Stimulated activated CD4-positive, alpha-beta T cell treated with anti-CD3 and anti-CD28 coated beads, TNF-alpha, amount 100 ng/mL, for 1 hour (primary cell): ENCODE data around the gene RTL5.
"Not testable (repeated sequence)": the region's sequence is repeated elsewhere in the genome, so short reads cannot be mapped to it uniquely, and the experiment has no call there.

Experiments used
- DNase-seq, 3 donors: peaks; one replicate each; pipeline ENCODE4 v3.0.0-alpha.2; 2020; ENCODE audit warnings: low read depth in 3 of 3, low spot score in 1 of 3

RTL5 gene

DNA sequence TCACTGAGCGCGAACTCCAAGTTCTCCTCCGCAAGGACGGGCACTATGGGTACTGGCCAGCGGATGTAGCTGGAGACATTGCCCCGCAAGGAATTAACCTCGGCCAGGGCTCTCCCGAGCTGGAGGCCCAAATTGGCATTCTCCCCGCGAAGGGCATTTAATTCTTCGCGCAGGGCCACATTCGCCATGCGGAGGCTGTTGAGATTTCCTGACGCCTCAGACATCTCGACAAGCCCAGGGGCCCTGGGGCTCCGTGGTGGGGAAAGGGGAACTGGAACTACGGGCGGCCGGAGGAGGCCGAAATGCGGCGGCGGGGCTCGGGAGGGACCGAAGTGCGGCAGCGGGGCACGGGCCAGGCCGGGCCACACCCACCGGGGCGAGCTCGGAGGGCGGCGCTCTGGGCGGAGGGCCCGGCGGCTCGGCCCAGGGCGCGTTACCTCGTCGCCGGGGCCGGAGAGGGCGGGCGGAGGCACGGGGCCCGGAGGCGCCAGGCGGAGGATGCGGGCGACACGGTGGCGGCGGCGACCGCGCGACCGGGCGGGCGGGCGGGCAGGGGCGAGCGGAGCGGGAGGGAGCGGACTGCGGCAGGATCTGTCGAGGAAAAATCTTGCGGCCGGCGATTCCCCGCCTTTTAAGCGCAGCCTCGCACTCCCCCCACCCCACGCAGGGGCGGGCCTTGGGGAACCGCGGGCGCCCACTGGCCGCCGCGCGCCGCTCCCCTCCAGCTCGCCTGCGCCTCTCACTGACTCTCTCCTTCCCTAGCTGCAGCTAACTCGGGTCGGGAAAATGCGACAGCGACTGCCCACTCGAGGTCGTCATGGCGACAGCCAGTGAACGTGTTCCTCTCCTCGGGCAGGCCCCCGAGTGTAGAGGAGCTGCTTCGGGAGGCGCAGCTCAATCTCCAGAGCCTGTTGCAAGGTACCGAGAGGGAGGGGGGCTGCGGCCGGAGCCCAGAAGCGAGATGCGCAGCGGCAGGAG is at the start of gene RTL5:
Gene RTL5, minus strand, starts transcription at position 599 of the 978 bp plus-strand sequence.
- DNase-seq, result peak in 2 of 3 donors; percentile 11 to 20

DNA sequence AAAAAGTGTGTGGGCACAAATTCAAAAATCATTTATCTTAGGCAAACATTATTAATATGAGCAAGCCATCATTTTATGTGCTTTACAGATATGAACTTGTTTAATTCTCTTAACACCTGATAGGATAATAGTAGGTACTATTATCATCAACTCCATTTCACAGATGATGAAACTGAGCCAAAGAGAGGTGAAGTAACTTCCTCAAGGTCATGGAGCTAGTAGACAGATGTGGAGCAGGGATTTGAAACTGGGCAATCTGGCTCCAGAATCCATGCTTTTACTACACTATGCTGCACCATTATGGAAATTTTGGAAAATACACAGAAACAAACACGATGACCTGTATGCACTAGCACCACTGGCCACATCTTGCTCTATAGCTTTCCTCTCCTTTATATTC is 48.8 kb upstream of the RTL5 start:
- DNase-seq, result no peak

DNA sequence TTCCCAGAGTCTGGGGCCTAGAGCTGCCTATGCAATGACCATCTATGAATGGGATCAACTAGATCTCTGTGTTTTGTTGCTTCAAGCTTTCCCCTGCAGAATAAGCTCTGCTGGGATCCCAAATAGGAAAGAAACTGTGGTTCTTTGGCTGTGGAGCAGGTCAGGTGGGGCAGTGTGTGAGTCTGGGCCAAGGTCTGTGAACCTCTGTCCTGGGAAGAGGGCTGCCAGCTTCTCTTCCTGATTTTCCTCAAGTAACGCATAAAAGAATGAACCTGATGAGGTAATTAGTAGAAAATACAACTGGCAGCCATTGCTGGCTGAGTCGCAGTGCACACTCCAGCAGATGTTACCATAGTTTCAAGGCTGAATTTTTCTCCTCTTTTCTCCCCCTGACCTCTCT is 45.3 kb upstream of the RTL5 start:
- DNase-seq, result no peak

DNA sequence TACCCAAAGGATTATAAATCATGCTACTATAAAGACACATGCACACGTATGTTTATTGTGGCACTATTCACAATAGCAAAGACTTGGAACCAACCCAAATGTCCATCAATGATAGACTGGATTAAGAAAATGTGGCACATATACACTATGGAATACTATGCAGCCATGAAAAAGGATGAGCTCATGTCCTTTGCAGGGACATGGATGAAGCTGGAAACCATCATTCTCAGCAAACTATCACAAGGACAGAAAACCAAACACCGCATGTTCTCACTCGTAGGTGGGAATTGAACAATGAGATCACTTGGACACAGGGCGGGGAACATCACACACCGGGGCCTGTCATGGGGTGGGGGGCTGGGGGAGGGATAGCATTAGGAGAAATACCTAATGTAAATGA is 44.6 kb upstream of the RTL5 start:
- DNase-seq, result not testable (repeated sequence)

DNA sequence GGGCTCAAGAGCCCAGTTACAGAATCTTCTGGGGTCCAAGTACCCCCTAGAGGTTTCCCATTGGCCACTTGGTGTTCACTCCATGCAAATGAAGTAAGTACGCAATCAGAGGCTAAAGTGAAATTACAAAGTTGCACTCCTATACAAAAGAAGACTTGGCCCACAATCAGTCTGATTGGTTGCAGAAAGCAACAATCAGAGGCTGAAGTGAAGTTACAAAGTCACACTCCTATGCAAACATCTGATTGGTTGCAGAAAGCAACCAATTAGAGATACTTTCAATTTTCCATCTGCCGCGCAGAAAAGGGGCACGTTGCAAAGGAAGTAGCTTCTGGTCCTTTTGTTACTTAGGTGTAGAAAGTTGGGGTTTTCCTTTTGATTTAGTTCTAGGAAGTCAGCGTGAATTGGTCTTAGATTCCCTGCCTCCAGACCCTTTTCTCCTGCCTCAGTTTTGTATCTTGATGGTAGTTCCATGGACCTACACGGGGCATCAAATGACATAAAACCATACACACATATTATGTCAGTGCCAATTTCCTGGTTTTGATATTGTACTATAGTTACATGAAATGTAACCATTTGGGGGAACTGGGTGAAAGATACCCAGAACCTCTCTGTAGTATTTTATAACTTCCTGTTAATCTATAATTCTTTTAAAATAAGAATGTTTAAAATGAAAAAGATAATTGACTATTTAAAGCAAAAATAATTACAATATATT is 37.5 kb upstream of the RTL5 start:
- DNase-seq, result no peak

DNA sequence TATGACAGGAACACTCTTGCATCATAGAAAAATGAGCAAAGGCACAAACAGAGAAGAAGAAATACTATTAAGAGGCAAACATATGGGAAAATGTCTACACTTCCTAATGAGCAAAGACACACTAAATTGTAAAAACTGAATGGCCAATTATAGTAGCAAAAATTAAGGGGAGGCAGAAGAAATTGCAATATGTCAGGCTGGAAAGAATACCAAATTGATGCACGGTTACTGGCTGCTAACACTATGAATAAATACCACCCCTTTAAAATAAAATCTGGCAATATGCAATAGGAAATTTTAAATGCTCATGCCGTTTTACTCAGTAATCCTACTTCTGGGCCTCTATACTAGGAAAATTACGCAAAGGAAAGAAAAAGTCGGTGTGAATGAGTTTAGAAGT is 33.8 kb upstream of the RTL5 start:
- DNase-seq, result no peak

DNA sequence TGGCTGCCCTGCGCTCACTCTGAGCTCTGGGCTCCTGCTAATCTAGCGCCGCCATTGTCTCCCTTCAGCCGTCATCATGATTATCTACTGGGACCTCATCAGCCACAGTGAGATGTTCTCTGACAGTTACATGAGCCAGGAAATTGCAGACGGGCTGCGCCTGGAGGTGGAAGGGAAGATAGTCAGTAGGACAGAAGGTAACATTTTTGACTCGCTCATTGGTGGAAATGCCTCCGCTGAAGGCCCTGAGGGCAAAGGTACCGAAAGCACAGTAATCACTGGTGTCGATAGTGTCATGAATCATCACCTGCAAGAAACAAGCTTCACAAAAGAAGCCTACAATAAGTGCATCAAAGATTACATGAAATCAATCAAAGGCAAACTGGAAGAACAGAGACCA is 28.1 kb upstream of the RTL5 start:
- no peak for DNase-seq

DNA sequence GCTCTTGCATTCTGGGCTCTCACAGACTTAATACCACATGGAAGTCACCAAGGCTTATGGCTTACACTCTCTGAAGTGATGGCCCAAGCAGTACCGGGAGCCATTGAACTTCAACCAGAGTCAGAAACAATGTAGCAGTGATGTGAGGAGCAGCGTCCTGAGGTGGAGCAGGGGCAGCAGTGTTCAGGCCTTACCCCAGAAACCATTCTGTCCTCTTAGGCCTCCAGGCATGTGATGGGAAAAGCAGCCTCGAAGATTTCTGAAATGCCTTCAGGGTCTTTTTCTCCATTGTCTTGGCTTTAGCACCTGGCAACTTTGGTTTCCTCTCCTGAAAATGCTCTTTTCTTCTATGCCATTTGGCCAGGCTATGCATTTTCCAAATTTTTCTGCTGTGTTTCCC is 27.1 kb upstream of the RTL5 start:
- no peak for DNase-seq

DNA sequence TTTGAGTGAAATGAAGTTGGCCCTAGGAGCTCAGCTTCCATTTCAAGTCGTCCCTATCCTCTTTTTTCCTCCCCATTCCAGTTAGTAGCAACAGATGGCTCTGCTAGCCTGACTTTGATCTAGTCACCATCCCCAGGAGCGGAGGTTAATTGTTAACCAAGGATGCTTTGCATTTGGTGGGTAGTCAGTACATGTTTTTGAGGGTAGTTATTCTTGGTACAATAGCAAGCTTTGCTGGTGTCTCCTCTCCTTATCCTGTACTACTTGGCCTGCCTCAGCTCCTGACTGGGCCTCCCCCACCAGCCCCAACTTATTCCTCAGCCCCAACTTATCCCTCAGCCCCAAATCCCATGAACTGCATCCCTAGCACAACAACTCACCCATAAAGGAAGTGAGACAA is 14.8 kb upstream of the RTL5 start:
- no peak for DNase-seq

DNA sequence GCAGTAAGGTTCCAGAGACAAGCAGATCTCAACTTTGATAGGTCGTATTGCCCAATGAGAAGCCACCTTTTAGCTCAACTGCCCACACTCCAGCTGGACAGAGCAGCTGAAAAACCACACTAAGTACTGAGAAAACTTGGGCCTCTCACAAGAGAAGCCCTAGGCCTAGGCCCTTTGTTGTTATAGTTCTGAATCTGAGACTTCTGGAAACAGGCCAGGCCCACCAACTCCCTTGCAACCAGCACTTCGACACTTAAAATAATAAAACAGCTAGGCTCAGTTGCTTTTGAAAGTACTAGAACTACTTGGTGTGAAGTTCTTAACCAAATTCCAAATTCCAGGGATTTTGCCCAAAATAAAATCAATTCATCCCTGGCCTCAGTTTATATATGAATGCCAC is 13.5 kb upstream of the RTL5 start:
- no peak for DNase-seq

DNA sequence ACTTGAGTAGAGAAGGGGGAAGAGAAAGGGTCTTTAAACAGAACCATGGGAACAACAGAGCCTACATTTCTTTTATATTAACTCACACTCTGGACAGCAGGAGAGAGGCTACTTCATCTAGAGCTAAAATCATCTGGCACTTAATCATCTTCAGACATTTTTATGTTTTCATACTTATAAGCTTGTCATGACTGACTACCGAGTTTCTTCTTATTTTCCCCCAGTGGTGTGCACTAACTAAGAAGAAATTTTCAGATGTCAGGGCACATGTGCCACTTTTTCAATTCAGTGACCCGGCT is 11.8 kb upstream of the RTL5 start:
- no peak for DNase-seq

DNA sequence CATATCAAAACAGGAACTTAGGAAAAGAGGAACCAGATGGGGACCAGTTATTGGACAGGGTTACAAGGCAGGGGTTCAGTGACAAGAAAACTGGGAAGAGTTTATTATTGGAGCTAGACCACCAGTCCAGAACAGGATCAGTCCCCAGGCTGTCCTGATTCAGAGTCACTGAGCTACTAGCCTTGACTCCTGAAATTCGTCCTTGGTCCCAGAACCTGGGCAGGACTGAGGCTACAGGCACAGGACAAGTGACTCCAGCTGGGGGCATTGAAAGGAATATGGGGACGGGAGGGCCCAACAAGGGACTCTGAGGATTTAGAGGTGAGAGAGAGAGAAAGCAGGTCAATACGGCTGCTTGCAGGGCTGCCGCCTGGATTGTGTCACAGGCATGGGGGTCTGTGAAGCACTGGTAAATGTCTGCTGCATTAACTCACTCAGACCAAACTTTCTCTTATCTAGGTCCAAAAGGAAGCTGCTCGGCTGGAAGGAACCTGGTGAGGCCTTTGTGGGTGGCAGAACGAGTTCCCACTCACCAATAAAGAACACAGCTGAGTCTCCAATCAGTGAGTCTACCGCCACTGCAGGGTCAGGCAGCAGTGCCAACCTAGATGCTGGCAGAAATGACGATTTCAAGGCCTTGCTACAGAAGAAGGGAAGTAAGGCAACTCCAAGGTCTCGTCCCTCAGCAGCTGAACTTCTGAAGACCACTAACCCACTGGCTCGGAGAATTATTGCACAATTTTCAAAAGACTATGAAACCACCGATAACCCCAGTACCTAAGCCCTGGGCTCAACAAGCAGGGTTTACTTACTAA is 11.3 kb upstream of the RTL5 start:
- no peak for DNase-seq

DNA sequence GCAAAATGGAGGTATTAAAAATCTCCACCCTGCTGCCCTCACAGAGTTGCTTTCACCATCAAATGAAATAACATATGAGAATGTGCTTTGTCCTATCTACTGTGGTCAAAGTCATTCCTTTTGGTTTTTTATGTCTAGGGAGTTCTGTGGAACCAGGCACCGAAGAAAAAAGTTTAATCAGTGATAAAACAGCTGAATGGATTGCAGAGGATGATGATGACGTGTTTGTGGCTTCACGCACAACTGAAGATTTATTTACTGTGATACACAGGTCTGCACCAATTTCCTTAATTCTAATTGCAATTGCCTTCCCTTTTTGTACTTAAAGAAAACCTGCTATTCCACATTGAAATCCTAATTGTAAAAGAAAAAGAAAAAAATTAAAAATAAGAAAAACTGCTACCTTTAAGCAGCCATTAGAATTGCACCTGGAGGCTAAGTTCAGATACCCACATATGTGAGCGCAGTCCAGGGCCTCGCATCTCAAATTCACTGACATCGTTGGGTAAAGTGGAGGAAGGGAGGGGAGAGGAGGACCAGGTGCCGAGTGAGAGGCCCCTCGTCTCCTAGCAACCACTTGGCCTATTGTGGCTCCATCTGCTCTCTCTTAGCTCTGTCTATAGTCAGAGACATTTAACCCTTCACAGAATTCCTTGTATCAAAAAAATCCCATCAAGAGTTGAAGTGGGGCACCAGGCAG is 10.5 kb upstream of the RTL5 start:
- no peak for DNase-seq

DNA sequence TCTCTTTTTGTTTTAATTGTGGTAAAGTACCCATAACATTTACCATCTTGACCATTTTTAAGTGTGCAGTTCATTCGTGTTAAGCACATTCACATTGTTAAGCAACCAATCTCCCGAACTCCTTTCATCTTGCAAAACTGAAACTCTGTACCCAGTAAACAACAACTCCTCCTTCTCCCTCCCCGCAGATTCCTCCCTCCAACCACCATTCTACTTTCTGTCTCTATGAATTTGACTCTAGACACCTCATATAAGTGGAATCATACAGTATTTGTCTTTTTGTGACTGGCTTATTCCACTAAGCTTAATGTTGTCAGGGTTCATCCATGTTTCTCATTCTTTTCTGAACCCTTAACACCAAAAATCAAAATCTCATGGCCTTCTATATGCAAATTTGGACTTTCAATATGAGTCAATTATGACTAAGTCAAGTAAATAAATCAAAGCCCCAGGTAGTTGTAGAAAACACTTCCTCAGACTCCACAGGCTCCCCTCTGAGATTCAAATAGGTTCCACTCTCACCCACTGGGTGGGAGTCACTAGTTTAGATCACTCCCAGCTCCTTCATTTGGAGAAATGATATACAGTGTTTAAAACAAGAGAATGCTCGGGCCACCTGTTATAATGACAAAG is 9.8 kb upstream of the RTL5 start:
- DNase-seq, result no peak

DNA sequence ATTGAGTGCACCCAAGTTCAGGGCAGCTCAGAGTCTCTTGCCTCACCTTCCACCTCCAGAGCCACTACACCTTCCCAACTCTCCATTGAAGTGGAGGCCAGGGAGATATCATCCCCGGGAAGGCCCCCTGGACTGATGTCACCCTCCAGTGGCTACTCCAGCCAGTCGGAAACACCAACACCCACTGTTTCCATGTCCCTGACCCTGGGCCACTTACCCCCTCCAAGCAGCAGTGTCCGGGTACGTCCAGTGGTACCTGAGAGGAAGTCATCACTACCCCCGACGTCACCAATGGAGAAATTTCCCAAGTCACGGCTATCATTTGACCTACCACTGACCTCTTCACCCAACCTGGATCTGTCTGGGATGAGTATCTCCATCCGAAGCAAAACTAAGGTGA is 7.8 kb upstream of the RTL5 start:
- no peak for DNase-seq

DNA sequence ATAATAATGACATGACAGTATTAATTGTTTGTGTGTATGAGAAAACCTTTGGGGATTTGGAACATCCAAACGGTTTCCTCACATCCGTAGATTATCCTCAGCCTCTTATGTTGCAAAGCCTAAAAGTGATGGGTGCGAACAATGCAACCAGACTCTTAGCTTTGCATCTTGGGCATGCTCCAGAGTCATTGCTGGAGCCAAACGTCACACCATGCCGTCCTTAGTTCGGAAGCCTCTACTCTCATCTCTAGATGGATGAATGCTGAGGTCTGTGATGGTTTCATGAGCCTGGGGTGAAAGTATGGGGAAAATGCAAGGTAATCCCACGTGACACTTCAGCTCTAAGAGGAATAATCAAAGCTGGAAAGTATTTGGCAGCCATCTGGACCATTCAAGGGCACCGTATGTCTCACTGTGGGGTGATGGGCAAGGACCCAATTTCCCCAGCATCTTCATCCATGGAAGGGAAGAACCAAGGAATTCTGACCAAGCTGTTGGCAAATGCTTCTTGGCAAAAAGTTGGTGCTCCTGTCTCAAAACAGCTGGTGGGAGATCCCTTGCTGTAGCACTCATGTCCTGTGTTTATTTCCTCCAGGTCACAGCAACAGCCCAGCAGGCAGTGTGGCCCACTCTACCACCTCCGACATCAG is 6.3 kb upstream of the RTL5 start:
- no peak for DNase-seq

DNA sequence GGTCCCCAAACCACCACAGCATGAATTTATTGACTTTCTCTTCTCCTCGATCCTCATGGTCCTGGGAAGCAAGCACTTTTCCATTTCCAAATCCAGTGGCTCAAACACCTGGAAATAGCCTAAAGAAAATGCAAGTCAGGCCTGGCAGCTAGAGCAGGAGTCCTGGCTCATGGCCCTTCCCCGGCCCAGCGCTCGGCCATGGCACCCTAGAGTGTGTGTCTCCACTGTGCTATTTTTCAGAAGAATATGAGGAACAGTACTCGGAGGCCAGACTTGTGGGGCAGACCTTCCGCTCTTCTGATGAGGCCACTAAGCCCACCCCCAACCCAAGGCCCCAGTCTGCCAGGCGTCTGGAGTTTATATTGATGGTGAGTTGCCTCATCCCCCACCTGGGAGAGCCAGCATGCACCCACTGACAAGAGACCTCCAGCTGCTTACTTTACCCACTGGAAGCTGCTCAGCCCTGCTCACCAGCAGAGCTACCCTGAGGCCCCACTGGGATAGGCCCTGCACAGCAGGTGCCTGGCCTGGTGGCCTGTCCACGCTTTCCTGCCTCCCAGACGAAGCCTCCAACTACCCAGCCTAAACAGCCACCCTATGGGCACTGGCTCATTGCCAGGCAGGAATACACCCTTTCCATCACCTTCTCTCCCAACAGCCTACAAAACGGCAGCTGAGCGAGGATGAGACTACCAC is 2.3 kb upstream of the RTL5 start:
- DNase-seq, result no peak

DNA sequence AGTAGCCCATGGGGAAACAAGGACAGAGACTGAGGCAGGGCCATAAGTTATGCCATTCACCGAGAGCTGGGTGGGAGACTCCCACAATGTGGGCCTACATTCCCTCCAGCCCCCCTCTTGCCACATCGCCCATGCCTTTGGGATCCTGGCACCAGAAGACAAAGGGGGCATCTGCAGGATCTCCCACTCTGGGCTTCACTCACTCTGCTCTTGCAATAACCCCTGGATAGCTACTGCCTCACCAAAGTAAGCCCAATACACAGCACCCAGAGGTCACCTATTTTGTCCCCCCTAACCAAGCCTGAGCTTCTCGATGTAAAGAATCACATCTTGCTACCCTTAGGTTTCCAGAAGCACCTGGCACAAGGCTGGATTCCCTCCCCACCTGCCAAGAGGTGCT is 741 bp upstream of the RTL5 start:
- DNase-seq, result no peak

DNA sequence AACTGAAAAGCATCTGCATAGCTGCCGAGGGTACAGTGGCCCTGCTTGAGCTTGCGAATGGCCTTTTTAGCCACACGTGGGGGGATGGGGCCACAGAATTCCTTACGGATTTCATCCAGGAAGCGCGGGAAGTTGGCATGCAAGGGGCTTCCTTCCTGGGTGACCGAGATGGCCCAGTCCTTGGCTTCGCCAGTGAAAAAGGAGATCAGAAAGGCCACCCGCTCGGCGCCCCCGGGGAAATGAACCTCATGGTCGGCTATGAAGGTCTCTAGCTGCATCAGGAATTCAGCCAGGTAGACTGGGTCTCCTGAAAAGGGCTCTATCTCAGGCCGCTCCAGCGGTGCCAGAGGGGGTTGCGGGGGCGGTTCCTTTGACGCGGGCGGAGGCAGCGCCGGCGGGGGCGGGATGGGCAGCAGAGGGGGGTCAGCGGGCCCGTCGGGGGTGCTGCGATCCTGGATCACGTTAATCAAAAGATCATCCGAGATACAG is 909 bp downstream of the RTL5 start:
- DNase-seq, result no peak
